HG03066 (cell line): ENCODE measurements around the gene IL23A.
"Not testable (repeated sequence)": the region's sequence is repeated elsewhere in the genome, so short reads cannot be mapped to it uniquely, and the experiment has no call there.

Experiments used
- ATAC-seq: cut with Tn5 transposase; IDR thresholded peaks from one replicate; pipeline ENCODE4 v1.9.1; 2021; ENCODE audit warnings: low read depth; ENCODE audit not compliant: unreplicated experiment

Gene IL23A

GRCh38 chr12:56338308-56339157 is at the start of gene IL23A:
Gene IL23A, plus strand, starts transcription at chr12:56338884. Its CDS starts 161 bp downstream, at chr12:56339045.
- ATAC-seq, result no peak

- no peak for ATAC-seq
These were observed 44.9 kb upstream of the IL23A start for GRCh38 chr12:56293795-56294194.

GRCh38 chr12:56296295-56296694 is 42.4 kb upstream of the IL23A start:
- no peak for ATAC-seq

GRCh38 chr12:56297400-56297799 is 41.3 kb upstream of the IL23A start:
- no peak for ATAC-seq

GRCh38 chr12:56298828-56299227 is 39.9 kb upstream of the IL23A start:
- ATAC-seq, result no peak

- peak; percentile 5 for ATAC-seq
These were observed 39.3 kb upstream of the IL23A start for GRCh38 chr12:56299308-56299852.

GRCh38 chr12:56299853-56300643 is 38.6 kb upstream of the IL23A start, which contains the start of gene CS:
Gene CS, minus strand, starts transcription at chr12:56300330. Its CDS starts 129 bp downstream, at chr12:56300201.
- ATAC-seq, result peak; percentile 93

- ATAC-seq, result no peak
These were observed 37.8 kb upstream of the IL23A start for GRCh38 chr12:56300644-56301464.

- no peak for ATAC-seq
These were observed 34.4 kb upstream of the IL23A start for GRCh38 chr12:56304276-56304675.

- ATAC-seq, result no peak
These were observed 33.7 kb upstream of the IL23A start for GRCh38 chr12:56304872-56305590.

- ATAC-seq, result no peak
These were observed 31.3 kb upstream of the IL23A start for GRCh38 chr12:56307221-56307965.

- ATAC-seq, result no peak
These were observed 30.0 kb upstream of the IL23A start for GRCh38 chr12:56308714-56309113.

GRCh38 chr12:56311003-56311402 is 27.7 kb upstream of the IL23A start:
- ATAC-seq, result no peak

GRCh38 chr12:56315249-56315621 is 23.4 kb upstream of the IL23A start:
- ATAC-seq, result no peak

GRCh38 chr12:56315622-56316473 is 22.8 kb upstream of the IL23A start, which contains the start of gene CNPY2:
Gene CNPY2, minus strand, starts transcription at chr12:56315988. Its CDS starts 771 bp downstream, at chr12:56315217.
- ATAC-seq, result peak; percentile 87

- ATAC-seq, result no peak
These were observed 21.0 kb upstream of the IL23A start for GRCh38 chr12:56317675-56318074.

- no peak for ATAC-seq
These were observed 17.7 kb upstream of the IL23A start for GRCh38 chr12:56321027-56321426.

GRCh38 chr12:56321610-56322009 is 17.1 kb upstream of the IL23A start:
- not testable (repeated sequence) for ATAC-seq
